Glutamatergic neuron (in vitro differentiated cells): ENCODE results near the gene TRAF3IP1. TPM values are rescaled to one million over a fixed set of nuclear protein-coding genes. Genes with fewer than 3 reads are reported as not detected.

Source experiments
- DNase-seq: peaks from one replicate; pipeline ENCODE4 v3.0.0; 2022
- H3K27ac Mint-ChIP-seq: one replicate; pipeline ENCODE4 v1.8.0; 2020; ENCODE audit warnings: mild to moderate bottlenecking, mixed read lengths, inconsistent platforms; ENCODE audit not compliant: unreplicated experiment
- H3K27me3 Mint-ChIP-seq: one replicate; pipeline ENCODE4 v1.8.0; 2020; ENCODE audit warnings: mild to moderate bottlenecking, moderate library complexity, mixed read lengths, inconsistent platforms; ENCODE audit not compliant: unreplicated experiment
- H3K36me3 Mint-ChIP-seq: one replicate; pipeline ENCODE4 v1.8.0; 2020; ENCODE audit warnings: mild to moderate bottlenecking, mixed read lengths, inconsistent platforms; ENCODE audit not compliant: unreplicated experiment
- H3K4me1 Mint-ChIP-seq: one replicate; pipeline ENCODE4 v1.8.0; 2020; ENCODE audit warnings: mild to moderate bottlenecking, low read depth, mixed read lengths, inconsistent platforms; ENCODE audit not compliant: unreplicated experiment
- H3K4me3 Mint-ChIP-seq: one replicate; pipeline ENCODE4 v1.8.0; 2020; ENCODE audit warnings: mild to moderate bottlenecking, mixed read lengths, inconsistent platforms; ENCODE audit not compliant: unreplicated experiment
- H3K9me3 Mint-ChIP-seq: one replicate; pipeline ENCODE4 v1.8.0; 2020; ENCODE audit warnings: mild to moderate bottlenecking, moderate library complexity, mixed read lengths, inconsistent platforms; ENCODE audit not compliant: unreplicated experiment
- total RNA-seq: library from RNA; stranded (reverse); fragmentation: NEBNext Ultra II Directional; extraction: Animal tissue kit (Norgen Biotek cat#: 25700); gene quantifications from one replicate; pipeline ENCODE4 v1.2.1, GENCODE V29; 2021; ENCODE audit not compliant: unreplicated experiment
- TF ChIP-seq, protein P1 (sequence below): fragments of 200-600 bp; sonication (generic); IDR thresholded peaks from one replicate; pipeline ENCODE4 v1.5.0; 2021; ENCODE audit not compliant: partially characterized antibody, unreplicated experiment

The TRAF3IP1 gene
- total RNA-seq, 1 donor from 2014 or later, result 10.3 TPM

DNA sequence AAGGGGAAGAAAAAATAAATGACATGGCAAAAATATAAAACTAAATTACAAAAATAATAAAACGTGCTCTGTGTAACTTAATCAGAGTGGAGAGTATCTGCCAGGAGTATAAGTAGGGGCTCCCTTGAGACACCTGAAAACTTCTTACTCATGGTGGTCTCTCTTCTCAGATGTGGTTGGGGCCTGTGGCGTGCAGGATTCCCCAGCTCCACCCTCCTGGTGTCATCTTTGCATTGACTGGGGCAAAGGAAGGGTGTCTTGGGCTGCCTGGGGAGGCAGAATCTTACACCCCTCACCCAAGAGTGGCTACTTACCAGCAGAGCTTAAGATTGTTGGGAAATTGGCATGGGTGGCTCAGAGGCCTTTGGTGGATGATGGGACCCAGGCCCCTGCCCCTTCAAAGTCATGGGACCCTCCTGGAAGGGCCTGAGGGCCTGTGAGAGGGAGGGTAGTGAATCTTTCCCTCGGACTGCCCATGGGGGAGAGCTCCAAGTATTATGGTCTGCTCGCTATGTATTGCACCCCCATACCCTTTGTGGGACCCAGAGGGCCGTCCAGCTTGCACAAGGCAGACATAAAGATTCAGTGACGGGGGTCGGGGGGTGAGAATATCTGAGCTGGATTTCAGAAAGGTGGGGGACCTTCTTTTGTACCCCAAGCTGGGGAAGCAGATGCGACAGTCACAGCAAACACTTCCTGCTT is 6.9 kb upstream of the TRAF3IP1 start:
- Mint-ChIP-seq H3K4me3 (no peak overlapping the region), H3K9me3 (peaks cover 6% of the 10 kb centered on the region), H3K27me3 (no peaks in the 10 kb centered on the region), H3K27ac (no peak overlapping the region), H3K4me1 (no peaks in the 10 kb centered on the region), H3K36me3 (no peaks in the 10 kb centered on the region)
- no peak for DNase-seq
- TF ChIP-seq, protein P1, sequence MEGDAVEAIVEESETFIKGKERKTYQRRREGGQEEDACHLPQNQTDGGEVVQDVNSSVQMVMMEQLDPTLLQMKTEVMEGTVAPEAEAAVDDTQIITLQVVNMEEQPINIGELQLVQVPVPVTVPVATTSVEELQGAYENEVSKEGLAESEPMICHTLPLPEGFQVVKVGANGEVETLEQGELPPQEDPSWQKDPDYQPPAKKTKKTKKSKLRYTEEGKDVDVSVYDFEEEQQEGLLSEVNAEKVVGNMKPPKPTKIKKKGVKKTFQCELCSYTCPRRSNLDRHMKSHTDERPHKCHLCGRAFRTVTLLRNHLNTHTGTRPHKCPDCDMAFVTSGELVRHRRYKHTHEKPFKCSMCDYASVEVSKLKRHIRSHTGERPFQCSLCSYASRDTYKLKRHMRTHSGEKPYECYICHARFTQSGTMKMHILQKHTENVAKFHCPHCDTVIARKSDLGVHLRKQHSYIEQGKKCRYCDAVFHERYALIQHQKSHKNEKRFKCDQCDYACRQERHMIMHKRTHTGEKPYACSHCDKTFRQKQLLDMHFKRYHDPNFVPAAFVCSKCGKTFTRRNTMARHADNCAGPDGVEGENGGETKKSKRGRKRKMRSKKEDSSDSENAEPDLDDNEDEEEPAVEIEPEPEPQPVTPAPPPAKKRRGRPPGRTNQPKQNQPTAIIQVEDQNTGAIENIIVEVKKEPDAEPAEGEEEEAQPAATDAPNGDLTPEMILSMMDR, result no peak

DNA sequence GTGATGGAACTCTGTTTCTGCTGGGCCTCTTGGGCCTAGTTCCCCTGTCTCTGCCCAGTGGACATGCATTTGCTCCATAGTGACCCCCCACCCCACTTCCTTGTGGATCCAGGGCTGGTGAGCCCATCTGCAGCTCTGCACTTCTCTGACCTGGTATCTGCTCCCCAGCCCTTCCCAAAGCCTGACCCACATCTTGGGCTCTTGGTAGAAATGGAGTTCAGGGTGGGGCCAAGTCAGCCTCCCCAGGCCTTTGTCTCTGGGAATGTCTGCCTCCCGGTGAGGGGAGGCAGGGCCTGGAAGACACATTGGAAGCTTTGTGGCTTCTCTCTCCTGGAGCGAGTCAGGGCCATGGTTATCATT is 6.3 kb upstream of the TRAF3IP1 start:
- TF ChIP-seq, protein P1, result no peak
- Mint-ChIP-seq H3K4me3 (no peak overlapping the region), H3K27me3 (no peaks in the 10 kb centered on the region), H3K4me1 (no peaks in the 10 kb centered on the region), H3K36me3 (no peaks in the 10 kb centered on the region), H3K9me3 (peaks cover 6% of the 10 kb centered on the region), H3K27ac (no peak overlapping the region)
- DNase-seq, result no peak

DNA sequence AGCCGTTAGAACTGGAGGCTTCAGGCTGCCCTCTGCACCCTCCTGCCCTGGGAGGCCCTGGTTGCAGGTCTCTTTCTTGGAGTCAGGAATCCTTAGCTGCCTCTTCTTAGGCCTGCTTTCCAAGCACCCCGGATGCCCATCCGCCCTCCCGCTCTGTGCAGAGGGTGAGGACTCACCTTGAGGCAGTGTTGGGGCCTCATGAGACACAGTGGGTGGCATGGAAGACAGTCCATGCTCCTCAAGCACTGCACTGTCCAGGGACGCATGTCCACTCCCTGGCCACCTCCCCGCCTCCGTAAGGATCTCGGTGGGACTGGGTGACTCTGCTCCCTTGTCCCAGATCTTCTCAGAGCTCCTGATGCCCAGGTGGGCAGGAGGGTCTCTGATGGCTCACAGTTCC is 5.7 kb upstream of the TRAF3IP1 start:
- no peak for DNase-seq
- H3K4me1 Mint-ChIP-seq, result no peaks in the 10 kb centered on the region
- TF ChIP-seq, protein P1, result no peak
- no peak overlapping the region for H3K27ac Mint-ChIP-seq
- H3K9me3 Mint-ChIP-seq, result peaks cover 4% of the 10 kb centered on the region
- peaks cover 4% of the 10 kb centered on the region for H3K27me3 Mint-ChIP-seq
- no peak overlapping the region for H3K4me3 Mint-ChIP-seq
- H3K36me3 Mint-ChIP-seq, result no peaks in the 10 kb centered on the region

DNA sequence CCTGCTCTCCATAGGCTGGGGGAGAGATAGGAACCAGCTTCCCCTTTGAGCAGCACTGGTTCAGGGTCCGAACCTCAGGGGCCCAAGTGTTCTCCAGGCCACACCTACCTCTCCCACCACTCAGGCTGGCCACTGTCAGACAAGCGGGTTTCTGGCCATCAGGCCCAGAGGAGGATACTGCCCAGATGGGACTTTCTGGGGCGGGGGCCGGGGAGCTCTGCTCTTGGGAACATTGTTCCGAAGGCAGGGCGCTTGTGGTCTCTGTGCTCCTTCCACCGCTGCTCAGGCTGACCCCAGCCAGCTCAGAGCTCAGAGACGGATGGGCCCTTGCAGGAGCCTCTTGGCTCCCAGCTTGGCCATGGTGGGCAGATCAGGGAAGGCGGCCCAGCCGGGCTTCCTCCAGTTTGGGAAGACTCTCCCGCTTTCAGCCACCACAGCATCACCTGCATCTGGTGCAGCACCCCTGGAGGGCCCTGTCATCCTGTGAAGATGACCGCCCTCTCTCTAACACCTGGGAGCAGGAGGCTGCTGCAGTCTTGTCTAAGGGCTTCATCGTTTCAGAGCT is 5.2 kb upstream of the TRAF3IP1 start:
- peaks cover 3% of the 10 kb centered on the region for H3K4me1 Mint-ChIP-seq
- no peaks in the 10 kb centered on the region for H3K36me3 Mint-ChIP-seq
- peaks cover 4% of the 10 kb centered on the region for H3K27me3 Mint-ChIP-seq
- DNase-seq, result no peak
- no peak overlapping the region for H3K27ac Mint-ChIP-seq
- TF ChIP-seq, protein P1, result no peak
- H3K4me3 Mint-ChIP-seq, result no peak overlapping the region
- peaks cover 4% of the 10 kb centered on the region for H3K9me3 Mint-ChIP-seq

DNA sequence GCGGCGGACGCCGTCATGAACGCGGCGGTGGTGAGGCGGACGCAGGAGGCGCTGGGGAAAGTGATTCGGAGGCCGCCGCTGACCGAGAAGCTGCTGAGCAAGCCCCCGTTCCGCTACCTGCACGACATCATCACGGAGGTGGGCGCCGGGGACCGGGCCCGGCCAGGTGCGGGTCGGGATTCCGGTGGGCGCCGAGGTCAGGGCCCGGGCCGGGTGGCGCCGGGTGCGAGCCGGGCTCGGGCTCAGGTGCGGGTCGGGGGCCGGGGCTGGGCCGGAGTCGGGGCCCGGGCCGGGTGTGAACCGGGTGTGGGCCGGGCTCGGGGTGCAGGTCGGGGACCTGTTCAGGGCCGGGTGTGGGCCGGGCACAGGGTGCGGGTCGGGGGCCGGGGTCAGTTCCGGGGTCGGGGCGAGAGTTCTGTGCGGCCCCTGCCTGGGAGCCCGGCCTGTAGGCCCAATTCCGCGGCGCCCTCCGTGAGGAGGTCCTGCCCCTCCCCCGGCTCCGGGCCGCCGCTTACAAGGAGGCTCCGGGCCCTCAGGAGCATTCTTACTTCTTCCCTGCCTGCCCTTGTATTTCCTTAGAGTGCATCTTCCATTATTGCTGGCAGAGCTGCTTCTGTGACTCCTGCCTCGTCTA is 447 bp downstream of the TRAF3IP1 start:
- Mint-ChIP-seq H3K4me3 (peak overlapping the region; percentile 87), H3K27ac (no peak overlapping the region), H3K9me3 (peaks cover 2% of the 10 kb centered on the region), H3K36me3 (no peaks in the 10 kb centered on the region), H3K4me1 (peaks cover 7% of the 10 kb centered on the region), H3K27me3 (peaks cover 4% of the 10 kb centered on the region)
- TF ChIP-seq, protein P1, result no peak
- DNase-seq, result peak; percentile 32
